Measurements from ENCODE around the gene ANKRD23. TPM values are rescaled to one million over a fixed set of nuclear protein-coding genes. Genes with fewer than 3 reads are reported as not detected.
"Not testable (repeated sequence)": the region's sequence is repeated elsewhere in the genome, so short reads cannot be mapped to it uniquely, and the experiment has no call there.

Gene ANKRD23
- total RNA-seq, 2 experiments from 2014 or later: 6.2 to 10.4 TPM

DNA sequence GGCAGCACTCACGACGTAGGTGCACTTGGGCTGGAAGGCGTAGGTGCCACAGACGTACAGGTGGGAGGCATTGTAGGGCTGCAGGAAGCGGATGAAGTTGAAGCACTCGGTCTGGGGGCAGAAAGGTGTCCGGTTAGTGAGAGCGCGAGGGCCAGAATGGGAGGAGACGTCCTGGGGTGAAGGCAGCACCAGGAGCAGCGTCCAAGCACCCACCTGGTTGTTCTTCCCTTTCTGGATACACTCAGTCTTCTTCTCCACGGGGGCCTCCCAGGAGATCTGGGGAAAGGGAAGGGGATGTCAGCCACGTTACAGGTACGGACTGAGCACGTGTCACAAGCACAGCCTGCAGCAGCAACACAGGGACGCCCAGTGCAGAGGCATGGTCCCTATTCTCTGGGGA lies 21.8 kb upstream of the ANKRD23 start:
- Histone ChIP-seq H3K27me3 (ENCODE audit: control insufficient read depth in 1 of 2, insufficient read depth in 2 of 2, low read length in 2 of 2) (no peaks in the 10 kb centered on the region), H3K27ac (ENCODE audit: low read depth in 1 of 2, low read length in 2 of 2) (no peak overlapping the region), H3K36me3 (ENCODE audit: insufficient read depth, low read length) (peaks cover 63% of the 10 kb centered on the region), H3K9me3 (ENCODE audit: control insufficient read depth in 1 of 2, insufficient read depth in 1 of 2, low read length in 2 of 2) (no peaks in the 10 kb centered on the region), H3K4me3 (ENCODE audit: low read length) (no peak overlapping the region), H3K4me1 (ENCODE audit: insufficient read depth, low read length) (peaks cover 46% of the 10 kb centered on the region)
- DNase-seq (peak in 1 of 14 experiments; percentile 12), ATAC-seq (ENCODE audit: poor library complexity) (no peak)
- ChIA-PET CTCF (no interaction called here), POLR2A (interaction anchor here (1.8 kb wide), 1 partner anchor 85 kb away, joined by 5 read pairs; no protein-coding TSS in a partner anchor)
- H3K27me3 Mint-ChIP-seq: no peaks in the 10 kb centered on the region
- TF ChIP-seq, protein P1, sequence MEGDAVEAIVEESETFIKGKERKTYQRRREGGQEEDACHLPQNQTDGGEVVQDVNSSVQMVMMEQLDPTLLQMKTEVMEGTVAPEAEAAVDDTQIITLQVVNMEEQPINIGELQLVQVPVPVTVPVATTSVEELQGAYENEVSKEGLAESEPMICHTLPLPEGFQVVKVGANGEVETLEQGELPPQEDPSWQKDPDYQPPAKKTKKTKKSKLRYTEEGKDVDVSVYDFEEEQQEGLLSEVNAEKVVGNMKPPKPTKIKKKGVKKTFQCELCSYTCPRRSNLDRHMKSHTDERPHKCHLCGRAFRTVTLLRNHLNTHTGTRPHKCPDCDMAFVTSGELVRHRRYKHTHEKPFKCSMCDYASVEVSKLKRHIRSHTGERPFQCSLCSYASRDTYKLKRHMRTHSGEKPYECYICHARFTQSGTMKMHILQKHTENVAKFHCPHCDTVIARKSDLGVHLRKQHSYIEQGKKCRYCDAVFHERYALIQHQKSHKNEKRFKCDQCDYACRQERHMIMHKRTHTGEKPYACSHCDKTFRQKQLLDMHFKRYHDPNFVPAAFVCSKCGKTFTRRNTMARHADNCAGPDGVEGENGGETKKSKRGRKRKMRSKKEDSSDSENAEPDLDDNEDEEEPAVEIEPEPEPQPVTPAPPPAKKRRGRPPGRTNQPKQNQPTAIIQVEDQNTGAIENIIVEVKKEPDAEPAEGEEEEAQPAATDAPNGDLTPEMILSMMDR (IDR thresholded peaks at IDR 0.05): no peak
- no peaks in the 10 kb centered on the region for H3K9me3 Mint-ChIP-seq
- intact Hi-C loops (cut with DNase I, micrococcal nuclease): no loop called here
- no peak overlapping the region for H3K27ac Mint-ChIP-seq
- H3K4me1 Mint-ChIP-seq (ENCODE audit: low read depth): peaks cover 45% of the 10 kb centered on the region
- H3K4me3 Mint-ChIP-seq: peak overlapping the region; percentile 67
- peaks cover 63% of the 10 kb centered on the region for H3K36me3 Mint-ChIP-seq (ENCODE audit: low read depth)

DNA sequence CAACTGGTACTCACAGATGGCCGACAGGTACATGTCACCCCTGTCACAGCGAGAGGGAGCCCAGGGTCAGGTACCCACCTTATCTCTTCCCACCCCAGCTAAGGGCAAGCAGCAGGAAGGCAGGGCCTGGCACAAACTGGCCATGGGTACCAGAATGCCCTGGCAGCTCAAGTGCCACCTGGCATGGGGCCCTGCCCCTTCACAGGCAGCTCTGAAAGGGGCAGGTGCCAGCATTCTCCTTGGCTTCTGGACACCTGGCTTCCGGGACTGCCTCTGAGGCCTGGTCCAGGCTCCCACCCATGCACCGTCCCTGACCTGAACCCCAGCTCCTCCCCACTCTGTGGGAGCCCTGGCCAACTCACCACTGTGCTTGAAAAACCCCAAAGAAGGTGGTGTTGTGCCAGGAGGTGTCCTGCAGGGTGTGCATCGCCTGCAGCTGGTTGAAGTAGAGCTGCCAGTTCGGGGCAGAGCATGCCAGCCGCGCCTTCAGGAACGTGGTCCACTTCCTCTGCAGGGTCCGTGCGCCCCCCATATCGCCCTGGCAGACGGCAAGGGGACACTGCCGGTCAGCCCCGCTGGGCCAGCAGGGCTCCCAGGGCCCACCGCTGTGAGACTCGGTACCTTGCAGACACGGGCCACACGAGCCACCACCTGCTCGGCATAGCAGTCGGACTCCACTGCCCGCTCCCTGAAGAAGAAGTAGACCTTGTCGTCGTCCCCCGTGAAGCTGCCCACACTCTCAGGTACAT lies 20.7 kb upstream of the ANKRD23 start:
- peaks cover 66% of the 10 kb centered on the region for H3K36me3 ChIP-seq (ENCODE audit: insufficient read depth, low read length)
- no peak for DNase-seq
- no peak overlapping the region for H3K27ac Mint-ChIP-seq
- no peak overlapping the region for H3K27ac ChIP-seq (ENCODE audit: low read depth in 1 of 2, low read length in 2 of 2)
- no peak overlapping the region for H3K4me3 ChIP-seq (ENCODE audit: low read length)
- no peak overlapping the region for H3K4me3 Mint-ChIP-seq
- H3K9me3 ChIP-seq (ENCODE audit: control insufficient read depth in 1 of 2, insufficient read depth in 1 of 2, low read length in 2 of 2): no peaks in the 10 kb centered on the region
- H3K27me3 ChIP-seq (ENCODE audit: control insufficient read depth in 1 of 2, insufficient read depth in 2 of 2, low read length in 2 of 2): no peaks in the 10 kb centered on the region
- POLR2A ChIA-PET: interaction anchor here (0.9 to 1.7 kb wide), 3 partner anchors 26 to 98 kb away, joined by 3 to 7 read pairs (median 3); no protein-coding TSS in a partner anchor
- CTCF ChIA-PET: no interaction called here
- H3K27me3 Mint-ChIP-seq: no peaks in the 10 kb centered on the region
- no peak for ATAC-seq (ENCODE audit: poor library complexity)
- H3K9me3 Mint-ChIP-seq: no peaks in the 10 kb centered on the region
- intact Hi-C loops (cut with DNase I, micrococcal nuclease): no loop called here
- peaks cover 68% of the 10 kb centered on the region for H3K36me3 Mint-ChIP-seq (ENCODE audit: low read depth)
- peaks cover 49% of the 10 kb centered on the region for H3K4me1 ChIP-seq (ENCODE audit: insufficient read depth, low read length)
- peaks cover 52% of the 10 kb centered on the region for H3K4me1 Mint-ChIP-seq (ENCODE audit: low read depth)
- TF ChIP-seq, protein P1 (IDR thresholded peaks at IDR 0.05): no peak

DNA sequence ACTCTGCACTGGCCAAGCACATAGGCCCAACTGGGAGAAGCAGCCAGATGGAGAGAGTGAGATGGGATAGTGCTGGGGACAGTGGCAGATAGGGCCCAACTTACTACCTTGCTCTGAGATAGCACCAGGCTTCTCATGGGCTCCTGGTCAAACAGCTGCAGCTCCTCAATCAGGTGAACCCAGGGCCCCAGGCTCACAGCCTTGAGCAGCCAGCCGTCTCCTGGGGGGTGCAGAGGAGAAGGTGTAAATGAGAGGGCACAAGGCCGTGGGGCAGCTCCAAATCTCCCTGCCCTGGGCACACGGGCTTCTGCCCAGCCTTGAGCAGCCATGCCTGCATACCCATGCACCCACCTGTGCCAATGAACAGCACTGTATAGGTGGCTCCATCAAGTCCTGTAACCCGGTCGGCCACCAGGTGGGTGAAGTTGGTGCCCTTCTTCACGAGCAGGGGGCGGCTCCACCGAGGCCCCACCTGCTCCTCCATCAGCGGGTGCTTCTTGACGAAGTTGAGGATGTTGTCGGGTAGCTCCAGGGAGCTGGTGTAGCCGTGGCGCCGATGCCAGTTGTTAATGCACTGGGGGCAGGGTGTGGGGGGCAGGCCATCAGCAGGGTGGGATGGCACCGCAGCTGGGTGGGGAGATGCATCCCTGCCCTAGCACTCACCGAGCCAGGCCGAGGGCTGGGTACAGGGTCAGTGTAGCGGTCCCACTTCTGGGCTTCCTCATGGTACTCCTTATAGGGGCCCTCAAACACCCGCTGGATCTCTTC lies 19.9 kb upstream of the ANKRD23 start:
- Mint-ChIP-seq H3K4me3 (peak overlapping the region; percentile 69), H3K27ac (peak overlapping the region; percentile 46), H3K27me3 (no peaks in the 10 kb centered on the region), H3K4me1 (ENCODE audit: low read depth) (peaks cover 59% of the 10 kb centered on the region), H3K9me3 (no peaks in the 10 kb centered on the region), H3K36me3 (ENCODE audit: low read depth) (peaks cover 68% of the 10 kb centered on the region)
- ChIA-PET POLR2A (interaction anchor here (0.9 to 1.7 kb wide), 3 partner anchors 27 to 98 kb away, joined by 3 to 7 read pairs (median 3); no protein-coding TSS in a partner anchor), CTCF (no interaction called here)
- TF ChIP-seq, protein P1 (IDR thresholded peaks at IDR 0.05): no peak
- no peak for ATAC-seq (ENCODE audit: poor library complexity)
- Histone ChIP-seq H3K4me1 (ENCODE audit: insufficient read depth, low read length) (peaks cover 56% of the 10 kb centered on the region), H3K27ac (ENCODE audit: low read depth in 1 of 2, low read length in 2 of 2) (no peak overlapping the region), H3K36me3 (ENCODE audit: insufficient read depth, low read length) (peaks cover 66% of the 10 kb centered on the region), H3K4me3 (ENCODE audit: low read length) (no peak overlapping the region), H3K9me3 (ENCODE audit: control insufficient read depth in 1 of 2, insufficient read depth in 1 of 2, low read length in 2 of 2) (no peaks in the 10 kb centered on the region), H3K27me3 (ENCODE audit: control insufficient read depth in 1 of 2, insufficient read depth in 2 of 2, low read length in 2 of 2) (no peaks in the 10 kb centered on the region)
- DNase-seq: no peak
- intact Hi-C loops (cut with DNase I, micrococcal nuclease): no loop called here

DNA sequence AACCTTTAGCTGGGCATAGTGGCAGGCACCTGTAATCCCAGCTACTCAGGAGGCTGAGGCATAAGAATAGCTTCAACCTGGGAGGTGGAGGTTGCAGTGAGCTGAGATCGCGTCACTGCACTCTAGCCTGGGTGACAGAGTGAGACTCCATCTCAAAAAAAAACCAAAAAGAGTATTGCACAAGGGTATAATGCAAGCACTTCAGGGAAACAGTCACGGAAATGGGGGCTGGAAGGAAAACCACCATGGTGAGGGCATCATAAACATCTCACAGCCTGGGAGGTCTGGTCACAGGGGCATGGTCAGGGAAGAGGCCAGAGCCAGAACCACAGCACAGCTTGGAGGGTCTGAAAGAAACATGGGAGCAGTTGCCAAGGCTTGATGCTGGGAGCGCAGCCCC lies 19.2 kb upstream of the ANKRD23 start:
- H3K27ac ChIP-seq (ENCODE audit: low read depth in 1 of 2, low read length in 2 of 2); H3K27me3 ChIP-seq (ENCODE audit: control insufficient read depth in 1 of 2, insufficient read depth in 2 of 2, low read length in 2 of 2); intact Hi-C loops (cut with DNase I, micrococcal nuclease); H3K4me3 ChIP-seq (ENCODE audit: low read length); CTCF ChIA-PET; DNase-seq; H3K9me3 ChIP-seq (ENCODE audit: control insufficient read depth in 1 of 2, insufficient read depth in 1 of 2, low read length in 2 of 2); POLR2A ChIA-PET; ATAC-seq (ENCODE audit: poor library complexity); H3K9me3 Mint-ChIP-seq; H3K27me3 Mint-ChIP-seq: not testable (repeated sequence)
- Histone ChIP-seq H3K36me3 (ENCODE audit: insufficient read depth, low read length) (peaks cover 66% of the 10 kb centered on the region), H3K4me1 (ENCODE audit: insufficient read depth, low read length) (peaks cover 59% of the 10 kb centered on the region)
- Mint-ChIP-seq H3K4me1 (ENCODE audit: low read depth) (peaks cover 57% of the 10 kb centered on the region), H3K4me3 (peak overlapping the region; percentile 69), H3K36me3 (ENCODE audit: low read depth) (peaks cover 65% of the 10 kb centered on the region), H3K27ac (peak overlapping the region; percentile 46)

Measured in CD4-positive, alpha-beta T cell (primary cell).